Ovary (tissue), 9 donors: ENCODE results near the gene GCNT2. TPM values are rescaled to one million over a fixed set of nuclear protein-coding genes. Genes with fewer than 3 reads are reported as not detected.

Experiments
- DNase-seq, 5 donors: peaks; one replicate each; pipeline ENCODE4 v3.0.0-alpha.2; 2019 to 2020
- H3K27ac ChIP-seq, 2 donors: fragments of 200-600 bp; one replicate each; pipeline versions ENCODE4 v1.5.1 to v1.8.0; 2019 to 2022
- H3K27me3 ChIP-seq: fragments of 200-600 bp; one replicate; pipeline ENCODE4 v1.8.0; 2022
- H3K36me3 ChIP-seq: fragments of 200-600 bp; sonication (generic); one replicate; pipeline ENCODE4 v1.5.1; 2019
- H3K4me1 ChIP-seq: one replicate; pipeline ENCODE4 v1.8.1; 2013; ENCODE audit warnings: mild to moderate bottlenecking, moderate library complexity; ENCODE audit not compliant: insufficient read depth
- H3K4me3 ChIP-seq: fragments of 200-600 bp; sonication (generic); one replicate; pipeline ENCODE4 v1.5.1; 2017
- H3K9me3 ChIP-seq, 2 donors: fragments of 200-600 bp in 1 of 2; sonication (generic) in 1 of 2; one replicate each; pipeline versions ENCODE4 v1.5.1 to v1.8.1; 2013 to 2019; ENCODE audit warnings: mild to moderate bottlenecking in 1 of 2, moderate library complexity in 1 of 2
- CTCF ChIP-seq, 3 donors: fragments of 450-650 bp in 2 of 3; fragments of 200-600 bp in 1 of 3; IDR thresholded peaks; one replicate each; pipeline versions ENCODE4 v1.5.1 to v1.8.0; 2016 to 2022; ENCODE audit warnings: antibody characterized with exemption in 3 of 3, mild to moderate bottlenecking in 1 of 3
- EP300 ChIP-seq: sonication (generic); formaldehyde crosslinking; IDR thresholded peaks from one replicate; pipeline ENCODE4 v1.6.1; 2017; ENCODE audit warnings: antibody characterized with exemption
- POLR2A ChIP-seq: fragments of 450-650 bp; IDR thresholded peaks from one replicate; pipeline ENCODE4 v1.6.1; 2017; ENCODE audit warnings: antibody characterized with exemption, mild to moderate bottlenecking, moderate library complexity
- WGBS, 3 donors: extraction: QIAGEN DNeasy Blood & Tissue Kit in 1 of 3; methylation state at CpG; one replicate each; pipeline versions ENCODE4 v1.1.5 to v1.1.7; 2013 to 2017; 5-methylcytosine and 5-hydroxymethylcytosine counted together
- intact Hi-C, 4 donors: fragments of 100-400 bp; cut with DNase I; formaldehyde crosslinking; loops; one replicate each; pipeline versions ENCODE4 v1.11.0 to v1.15.1; 2022 to 2023
- polyA plus RNA-seq, 2 donors: library from polyadenylated mRNA; stranded (reverse); fragments of 200-250 nt in 1 of 2; fragments of 350-450 nt in 1 of 2; fragmentation: Illumina TruSeq in 1 of 2; extraction: RNeasy Lipid Tissue Mini Kit (QIAGEN cat#74804) in 1 of 2; gene quantifications; one replicate each; pipeline ENCODE4 v1.2.3, GENCODE V29; 2013 to 2014
- total RNA-seq, 7 donors: library from RNA; depleted of rRNA in 2 of 7; stranded (reverse); fragments of >200 nt in 2 of 7; fragmentation: NEBNext Ultra II Directional in 3 of 7; extraction: Animal tissue kit (Norgen Biotek cat#: 25700) in 3 of 7; gene quantifications; one replicate each; pipeline versions ENCODE4 v1.1.0 to v1.2.4, GENCODE V29; 2016 to 2023
- donor health status: DM: no; HTN: no; CAD: no; lungs with moderate emphysema.
- donor health status: DM: no; HTN: no; CAD: no.
- donor health status: Bipolar disorder and iron deficiency.
- donor health status: DM: yes; HTN: yes; CAD: no.
- donor health status: DM: no; HTN: no; CAD: no.
- donor health status: DM: yes; HTN: yes; CAD: no.

Gene GCNT2
- total and polyA plus RNA-seq, 9 donors = 0.92 to 3.8 (median 1.3) TPM

GRCh38 chr6:10543488-10543887 lies 22.3 kb downstream of the GCNT2 start:
- no peaks in the 10 kb centered on the region for H3K36me3 ChIP-seq
- no peak overlapping the region for H3K27ac ChIP-seq
- no peak for TF ChIP-seq POLR2A
- no peaks in the 10 kb centered on the region for H3K4me1 ChIP-seq
- no peak overlapping the region for H3K4me3 ChIP-seq
- intact Hi-C loops = no loop called here
- H3K27me3 ChIP-seq = no peaks in the 10 kb centered on the region
- H3K9me3 ChIP-seq = no peaks in the 10 kb centered on the region
- no peak for DNase-seq
- WGBS, 3 donors = 73 to 80% (median 80%) methylated on average over 2 of the region's 2 CpGs

- H3K4me1 ChIP-seq = no peaks in the 10 kb centered on the region
Observed at GRCh38 chr6:10545482-10545881, 24.3 kb downstream of the GCNT2 start.

GRCh38 chr6:10547809-10548208 lies 26.7 kb downstream of the GCNT2 start:
- no peak overlapping the region for H3K27ac ChIP-seq
- no peak for DNase-seq
- intact Hi-C loops = no loop called here
- H3K4me1 ChIP-seq = no peaks in the 10 kb centered on the region
- H3K27me3 ChIP-seq = no peaks in the 10 kb centered on the region
- H3K4me3 ChIP-seq = no peak overlapping the region
- TF ChIP-seq CTCF (IDR thresholded peaks at IDR 0.05) = no peak
- no peak for TF ChIP-seq POLR2A
- TF ChIP-seq EP300 = no peak
- H3K36me3 ChIP-seq = no peaks in the 10 kb centered on the region
- no peaks in the 10 kb centered on the region for H3K9me3 ChIP-seq

More at GRCh38 chr6:10545482-10545881, 24.3 kb downstream of the GCNT2 start:
- H3K27me3 ChIP-seq = no peaks in the 10 kb centered on the region
- intact Hi-C loops = no loop called here
- no peak for TF ChIP-seq CTCF (IDR thresholded peaks at IDR 0.05)
- no peak overlapping the region for H3K27ac ChIP-seq
- H3K9me3 ChIP-seq = no peaks in the 10 kb centered on the region
- DNase-seq = no peak
- 44 to 56% (median 46%) methylated on average over 4 of the region's 4 CpGs for WGBS, 3 donors
- no peaks in the 10 kb centered on the region for H3K36me3 ChIP-seq
- no peak overlapping the region for H3K4me3 ChIP-seq

GRCh38 chr6:10550764-10551163 lies 29.6 kb downstream of the GCNT2 start:
- no peak for DNase-seq
- Histone ChIP-seq H3K27me3 (no peaks in the 10 kb centered on the region), H3K27ac (no peak overlapping the region), H3K9me3 (no peaks in the 10 kb centered on the region), H3K4me1 (no peaks in the 10 kb centered on the region), H3K4me3 (no peak overlapping the region), H3K36me3 (no peaks in the 10 kb centered on the region)
- intact Hi-C loops = no loop called here
- TF ChIP-seq POLR2A (no peak), CTCF (IDR thresholded peaks at IDR 0.05) (no peak), EP300 (no peak)
- 71 to 89% (median 86%) methylated on average over 1 of the region's 1 CpG for WGBS, 3 donors

GRCh38 chr6:10552270-10552810 lies 31.2 kb downstream of the GCNT2 start:
- DNase-seq = no peak
- H3K4me1 ChIP-seq = peaks cover 2% of the 10 kb centered on the region
- intact Hi-C loops = no loop called here
- H3K36me3 ChIP-seq = no peaks in the 10 kb centered on the region
- TF ChIP-seq POLR2A (no peak), CTCF (IDR thresholded peaks at IDR 0.05) (no peak), EP300 (no peak)
- H3K27me3 ChIP-seq = no peaks in the 10 kb centered on the region
- H3K27ac ChIP-seq = no peak overlapping the region
- WGBS, 3 donors = 37 to 47% (median 41%) methylated on average over 5 of the region's 5 CpGs
- H3K9me3 ChIP-seq = no peaks in the 10 kb centered on the region
- H3K4me3 ChIP-seq = no peak overlapping the region
